ENCODE measurements around the gene KDR. TPM values are rescaled to one million over a fixed set of nuclear protein-coding genes. Genes with fewer than 3 reads are reported as not detected.

KDR gene
- polyA plus RNA-seq, 4 donors = 53.9 to 77.1 (median 60.2) TPM

DNA sequence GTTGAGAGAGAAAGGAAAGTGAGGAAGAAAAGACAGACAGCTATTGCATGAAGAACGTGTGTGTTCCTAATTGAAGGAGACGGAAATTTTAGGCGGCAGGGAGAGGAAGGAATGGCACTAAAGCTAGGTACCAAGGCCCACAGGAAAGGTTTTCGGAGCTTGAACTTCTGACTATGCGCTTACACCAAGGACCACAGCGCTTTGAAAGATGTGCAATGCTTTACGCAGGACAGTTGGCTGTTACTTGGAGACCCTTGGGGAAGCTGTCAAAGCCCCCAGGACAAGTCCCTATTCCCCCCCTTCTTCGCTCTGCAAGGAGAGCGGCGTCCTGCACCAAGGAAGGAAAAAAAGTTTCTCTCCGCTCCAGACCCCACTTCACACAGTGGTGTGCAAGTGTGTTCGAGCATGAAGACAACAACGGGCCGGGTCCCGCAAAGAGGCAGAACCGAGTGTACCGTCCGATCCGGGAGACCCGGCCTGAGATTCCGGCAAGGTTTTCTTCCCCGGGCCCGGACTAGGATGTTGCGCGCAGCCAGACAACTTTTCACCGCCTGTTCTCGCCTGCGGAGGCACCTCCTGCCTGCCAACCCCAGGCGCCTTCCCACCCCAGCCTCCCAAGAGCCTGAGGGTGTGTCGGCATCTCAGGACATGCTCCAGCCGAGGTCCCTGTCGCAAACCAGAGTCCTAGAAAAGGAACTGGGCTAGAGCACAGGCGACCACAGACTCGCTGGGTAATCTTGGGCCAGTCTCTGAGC is 896 bp downstream of the KDR start:
- no peak for DNase-seq (ENCODE audit: low read depth in 4 of 4, low spot score in 3 of 4)

DNA sequence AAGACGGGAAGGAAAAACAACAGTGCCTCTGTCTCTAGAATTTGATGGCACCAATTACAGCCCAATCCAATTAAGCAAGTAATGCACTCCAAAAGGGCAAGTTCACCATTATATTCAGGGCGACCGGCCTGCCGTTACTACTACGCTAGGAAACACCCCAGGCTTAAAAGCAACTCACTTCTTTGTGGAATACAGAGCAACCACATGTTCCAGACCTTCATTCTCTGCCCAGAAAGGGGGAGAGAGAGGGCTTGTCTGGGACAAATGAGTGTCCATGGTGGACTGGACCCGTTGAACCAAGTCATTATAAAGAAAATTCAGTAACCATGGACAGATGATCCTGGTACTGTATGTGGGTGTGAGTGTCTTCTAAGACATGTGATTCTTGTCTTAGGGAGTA is 1.6 kb downstream of the KDR start:
- no peak for DNase-seq (ENCODE audit: low read depth in 4 of 4, low spot score in 3 of 4)

DNA sequence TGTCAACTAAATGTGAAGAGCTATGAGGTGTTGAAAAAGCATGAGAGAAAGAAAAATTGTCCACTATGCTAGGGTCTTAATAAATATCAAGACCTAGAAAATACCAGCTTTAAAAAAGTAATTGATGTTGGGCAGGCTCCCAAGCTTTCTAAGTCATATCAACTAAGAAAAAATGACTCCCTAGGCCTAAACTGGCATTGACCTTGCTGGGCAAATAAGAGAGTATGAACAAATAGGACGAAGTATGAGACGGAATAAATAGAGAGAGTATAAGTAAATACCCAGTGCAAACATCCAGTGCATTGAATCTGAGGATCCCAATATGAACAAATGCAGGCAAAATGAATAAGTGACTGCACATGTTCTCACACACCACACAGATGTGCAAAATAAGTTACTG is 3.2 kb downstream of the KDR start:
- no peak for DNase-seq (ENCODE audit: low read depth in 4 of 4, low spot score in 3 of 4)

GRCh38 chr4:55121246-55121645 is 4.1 kb downstream of the KDR start:
- no peak for DNase-seq (ENCODE audit: low read depth in 4 of 4, low spot score in 3 of 4)

GRCh38 chr4:55118397-55118796 is 7.0 kb downstream of the KDR start:
- no peak for DNase-seq (ENCODE audit: low read depth in 4 of 4, low spot score in 3 of 4)

GRCh38 chr4:55117511-55117910 is 7.9 kb downstream of the KDR start:
- no peak for DNase-seq (ENCODE audit: low read depth in 4 of 4, low spot score in 3 of 4)

GRCh38 chr4:55116450-55116849 is 8.9 kb downstream of the KDR start:
- no peak for DNase-seq (ENCODE audit: low read depth in 4 of 4, low spot score in 3 of 4)

DNA sequence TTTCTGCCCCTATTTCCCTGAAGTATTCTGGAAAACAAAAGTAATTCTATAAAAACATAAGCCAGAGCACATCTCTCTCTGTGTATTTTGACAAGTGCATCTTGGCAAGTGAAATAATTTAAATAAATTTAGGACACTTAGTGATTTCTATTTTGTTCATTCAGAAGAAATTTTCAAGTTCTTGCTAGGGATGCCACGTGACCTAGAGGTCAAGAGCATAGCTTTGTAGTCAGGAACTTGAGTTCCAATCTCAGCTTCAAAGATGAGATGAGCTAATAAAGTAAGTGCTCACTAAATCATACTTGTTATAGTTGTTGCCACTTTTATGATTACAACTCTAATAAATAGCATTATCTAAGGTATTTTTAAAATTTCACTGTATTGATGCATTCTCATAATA is 13.8 kb downstream of the KDR start:
- DNase-seq (ENCODE audit: low read depth in 4 of 4, low spot score in 3 of 4) = no peak

GRCh38 chr4:55110131-55110530 is 15.3 kb downstream of the KDR start:
- DNase-seq (ENCODE audit: low read depth in 4 of 4, low spot score in 3 of 4) = no peak

DNA sequence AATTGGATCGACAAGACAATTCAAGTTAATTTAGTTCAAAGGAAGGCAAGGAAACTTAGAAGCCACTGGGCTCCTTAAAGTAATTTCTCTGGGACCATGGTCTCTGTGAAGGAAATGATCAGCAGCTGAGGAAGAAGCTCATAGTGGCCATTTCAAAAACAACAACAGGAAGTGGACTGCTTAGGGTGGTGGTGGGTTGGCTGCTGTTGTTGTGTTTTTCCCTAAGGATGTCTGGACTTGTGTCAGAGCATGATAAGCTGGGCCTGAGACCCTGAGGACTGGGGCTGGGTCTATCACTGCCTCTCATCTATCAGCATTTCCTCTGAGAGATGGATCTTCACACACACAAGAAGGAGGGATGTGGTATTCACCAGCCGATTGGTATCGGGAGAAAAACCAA is 18.3 kb downstream of the KDR start:
- no peak for DNase-seq (ENCODE audit: low read depth in 4 of 4, low spot score in 3 of 4)

DNA sequence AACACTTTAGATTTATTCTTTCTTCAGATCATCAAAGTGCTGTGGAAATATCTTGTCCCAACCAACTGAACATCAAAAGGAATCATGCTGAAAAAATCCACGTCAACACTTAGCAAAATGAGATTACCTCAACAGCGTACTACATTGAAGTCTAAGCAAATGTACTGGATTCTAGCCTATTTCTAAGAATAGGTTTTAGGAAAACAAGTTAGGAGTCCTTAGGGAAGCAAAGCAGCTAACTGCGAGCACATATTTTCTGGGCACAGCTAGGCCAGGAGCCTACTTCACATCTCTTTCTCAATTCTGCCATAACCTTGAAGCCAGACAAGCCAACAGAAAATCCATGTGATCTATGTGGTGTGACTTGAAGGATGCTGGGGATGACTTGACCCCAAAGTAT is 22.2 kb downstream of the KDR start:
- no peak for DNase-seq (ENCODE audit: low read depth in 4 of 4, low spot score in 3 of 4)

DNA sequence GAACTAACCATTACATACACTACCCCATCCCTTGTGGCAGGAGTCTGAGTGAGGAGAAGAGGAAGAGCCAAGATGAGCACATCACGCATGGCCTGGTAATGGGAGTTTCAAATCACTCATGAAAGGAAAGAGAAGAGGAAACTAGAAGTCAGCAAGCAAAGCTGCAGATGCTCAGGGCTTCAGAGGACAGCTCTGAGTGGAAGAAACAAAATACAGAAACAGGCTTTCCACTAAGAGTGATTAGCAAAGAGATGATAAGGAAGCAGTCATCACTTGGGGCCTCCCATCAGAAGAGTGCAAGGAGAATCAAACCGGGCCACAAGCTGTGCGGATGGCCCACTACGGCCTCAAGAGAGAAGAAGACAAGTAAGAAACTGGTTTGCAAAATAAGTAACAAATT is 25.6 kb downstream of the KDR start:
- no peak for DNase-seq (ENCODE audit: low read depth in 4 of 4, low spot score in 3 of 4)

DNA sequence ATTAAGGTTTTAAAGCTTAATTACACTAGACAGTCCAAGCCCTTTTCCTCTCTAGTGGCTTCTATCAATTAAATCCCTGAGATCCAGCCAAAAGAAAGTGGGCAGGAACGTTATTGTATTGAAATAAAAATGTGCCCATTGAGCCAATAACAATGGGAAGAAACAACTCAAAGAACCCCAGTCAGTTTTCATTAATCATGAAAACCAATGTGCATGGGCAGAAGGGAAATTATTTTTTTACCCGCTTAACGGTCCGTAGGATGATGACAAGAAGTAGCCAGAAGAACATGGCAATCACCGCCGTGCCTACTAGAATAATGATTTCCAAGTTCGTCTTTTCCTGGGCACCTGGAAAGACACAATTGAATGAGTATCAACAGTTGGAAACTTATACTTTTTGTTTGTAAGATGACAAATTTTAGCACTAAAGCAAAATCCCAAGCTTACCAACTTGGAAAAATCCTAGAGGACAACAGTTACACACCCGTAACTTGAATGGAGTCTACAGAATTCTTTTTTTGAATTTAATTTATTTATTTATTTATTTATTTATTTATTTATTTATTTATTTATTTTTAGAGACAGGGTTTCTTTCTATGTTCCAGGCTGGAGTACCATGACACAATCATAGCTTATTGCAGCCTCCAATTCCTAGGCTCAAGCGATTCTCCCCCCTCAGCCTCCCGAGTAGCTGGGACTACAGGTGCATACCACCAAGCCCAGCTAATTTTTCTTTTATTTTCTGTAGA is 26.8 kb downstream of the KDR start:
- DNase-seq (ENCODE audit: low read depth in 4 of 4, low spot score in 3 of 4) = no peak

- no peak for DNase-seq (ENCODE audit: low read depth in 4 of 4, low spot score in 3 of 4)
Measured at GRCh38 chr4:55096619-55097018, 28.8 kb downstream of the KDR start.

- DNase-seq (ENCODE audit: low read depth in 4 of 4, low spot score in 3 of 4) = no peak
Measured at GRCh38 chr4:55096045-55096444, 29.4 kb downstream of the KDR start.

DNA sequence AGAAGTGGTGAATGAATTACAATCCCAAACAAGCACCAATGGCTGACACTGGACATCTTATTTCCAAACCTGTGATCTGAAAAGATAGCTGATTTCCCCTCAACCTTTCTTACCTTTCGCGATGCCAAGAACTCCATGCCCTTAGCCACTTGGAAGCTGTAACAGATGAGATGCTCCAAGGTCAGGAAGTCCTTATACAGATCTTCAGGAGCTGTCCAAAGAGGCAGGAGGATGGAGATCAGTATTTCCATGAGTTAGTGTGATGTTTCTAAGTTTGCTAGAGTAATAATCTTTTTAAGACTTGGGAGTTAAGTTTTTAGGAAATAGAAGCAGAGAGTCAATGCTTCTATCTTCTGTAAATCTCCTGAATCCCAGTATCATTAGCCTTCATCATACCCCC is 32.9 kb downstream of the KDR start:
- no peak for DNase-seq (ENCODE audit: low read depth in 4 of 4, low spot score in 3 of 4)

- no peak for DNase-seq (ENCODE audit: low read depth in 4 of 4, low spot score in 3 of 4)
Measured at GRCh38 chr4:55089916-55090315, 35.5 kb downstream of the KDR start.

- DNase-seq (ENCODE audit: low read depth in 4 of 4, low spot score in 3 of 4) = no peak
Measured at GRCh38 chr4:55087913-55088260, 37.5 kb downstream of the KDR start.

GRCh38 chr4:55087009-55087912 is 38.1 kb downstream of the KDR start:
- DNase-seq (ENCODE audit: low read depth in 4 of 4, low spot score in 3 of 4) = peak in 1 of 4 donors; percentile 28

- DNase-seq (ENCODE audit: low read depth in 4 of 4, low spot score in 3 of 4) = no peak
Measured at GRCh38 chr4:55086578-55086977, 38.8 kb downstream of the KDR start.

- no peak for DNase-seq (ENCODE audit: low read depth in 4 of 4, low spot score in 3 of 4)
Measured at GRCh38 chr4:55083735-55084134, 41.7 kb downstream of the KDR start.

All from right renal pelvis (tissue), 4 donors.